ENCODE data around the gene ARL8A.
"Not testable (repeated sequence)": the region's sequence is repeated elsewhere in the genome, so short reads cannot be mapped to it uniquely, and the experiment has no call there.

ARL8A gene

GRCh38 chr1:202144402-202145067, at the start of gene ARL8A:
Gene ARL8A, minus strand, starts transcription at chr1:202144737. Its CDS starts 165 bp downstream, at chr1:202144572.
- peak; percentile 89 for DNase-seq (ENCODE audit: low spot score)

- no peak for DNase-seq (ENCODE audit: low spot score)
Measured at GRCh38 chr1:202194328-202194648, 49.8 kb upstream of the ARL8A start.

GRCh38 chr1:202193614-202194327, 49.2 kb upstream of the ARL8A start, which contains the start of gene LGR6:
Gene LGR6, plus strand, starts transcription at chr1:202193799. Its CDS starts 191 bp downstream, at chr1:202193990.
- peak; percentile 74 for DNase-seq (ENCODE audit: low spot score)

- peak; percentile 82 for DNase-seq (ENCODE audit: low spot score)
Measured at GRCh38 chr1:202192770-202193613, 48.5 kb upstream of the ARL8A start.

- not testable (repeated sequence) for DNase-seq (ENCODE audit: low spot score)
Measured at GRCh38 chr1:202191391-202191790, 46.9 kb upstream of the ARL8A start.

GRCh38 chr1:202189918-202190715, 45.6 kb upstream of the ARL8A start:
- no peak for DNase-seq (ENCODE audit: low spot score)

- DNase-seq (ENCODE audit: low spot score), result peak; percentile 71
Measured at GRCh38 chr1:202189001-202189790, 44.7 kb upstream of the ARL8A start.

- DNase-seq (ENCODE audit: low spot score), result no peak
Measured at GRCh38 chr1:202187697-202188407, 43.3 kb upstream of the ARL8A start.

- no peak for DNase-seq (ENCODE audit: low spot score)
Measured at GRCh38 chr1:202187041-202187671, 42.6 kb upstream of the ARL8A start.

- no peak for DNase-seq (ENCODE audit: low spot score)
Measured at GRCh38 chr1:202186327-202186726, 41.8 kb upstream of the ARL8A start.

GRCh38 chr1:202184750-202185460, 40.4 kb upstream of the ARL8A start:
- peak; percentile 92 for DNase-seq (ENCODE audit: low spot score)

GRCh38 chr1:202182040-202182877, 37.7 kb upstream of the ARL8A start:
- DNase-seq (ENCODE audit: low spot score), result no peak

- no peak for DNase-seq (ENCODE audit: low spot score)
Measured at GRCh38 chr1:202181586-202181985, 37.0 kb upstream of the ARL8A start.

- DNase-seq (ENCODE audit: low spot score), result not testable (repeated sequence)
Measured at GRCh38 chr1:202180751-202181139, 36.2 kb upstream of the ARL8A start.

- no peak for DNase-seq (ENCODE audit: low spot score)
Measured at GRCh38 chr1:202179828-202180750, 35.6 kb upstream of the ARL8A start.

GRCh38 chr1:202176949-202177927, 32.7 kb upstream of the ARL8A start:
- peak; percentile 39 for DNase-seq (ENCODE audit: low spot score)

All from iPS-NIHi11 (cell line).